Measurements from ENCODE around the gene TMA7B. TPM values are rescaled to one million over a fixed set of nuclear protein-coding genes. Genes with fewer than 3 reads are reported as not detected.

TMA7B gene
- total RNA-seq, 1 donor from 2014 or later: 0.52 TPM

- Histone ChIP-seq H3K4me1 (ENCODE audit: control insufficient read depth in 3 of 3, insufficient read depth in 3 of 3, low read length in 3 of 3) (no peaks in the 10 kb centered on the region), H3K9ac (ENCODE audit: low read depth in 1 of 3, low read length in 3 of 3) (no peak overlapping the region), H3K27me3 (ENCODE audit: control insufficient read depth in 3 of 3, insufficient read depth in 3 of 3, low read length in 3 of 3) (peaks cover 24 to 33% (median 30%) of the 10 kb centered on the region in 3 donors), H3K27ac (ENCODE audit: low read depth, low read length) (no peak overlapping the region), H3K4me3 (ENCODE audit: low read length in 3 of 3) (no peak overlapping the region), H3K9me3 (ENCODE audit: control insufficient read depth in 3 of 3, low read length in 3 of 3) (no peaks in the 10 kb centered on the region), H3K36me3 (ENCODE audit: control insufficient read depth in 3 of 3, insufficient read depth in 3 of 3, low read length in 3 of 3) (no peaks in the 10 kb centered on the region)
Measured at GRCh38 chr22:39979048-39979447, 18.9 kb downstream of the TMA7B start.

- Histone ChIP-seq H3K27ac (ENCODE audit: low read depth, low read length) (no peak overlapping the region), H3K36me3 (ENCODE audit: control insufficient read depth in 3 of 3, insufficient read depth in 3 of 3, low read length in 3 of 3) (no peaks in the 10 kb centered on the region), H3K4me1 (ENCODE audit: control insufficient read depth in 3 of 3, insufficient read depth in 3 of 3, low read length in 3 of 3) (no peaks in the 10 kb centered on the region), H3K9me3 (ENCODE audit: control insufficient read depth in 3 of 3, low read length in 3 of 3) (no peaks in the 10 kb centered on the region), H3K9ac (ENCODE audit: low read depth in 1 of 3, low read length in 3 of 3) (no peak overlapping the region), H3K27me3 (ENCODE audit: control insufficient read depth in 3 of 3, insufficient read depth in 3 of 3, low read length in 3 of 3) (peaks cover 24 to 30% (median 29%) of the 10 kb centered on the region in 3 donors), H3K4me3 (ENCODE audit: low read length in 3 of 3) (no peak overlapping the region)
Measured at GRCh38 chr22:39979458-39979857, 19.3 kb downstream of the TMA7B start.

DNA sequence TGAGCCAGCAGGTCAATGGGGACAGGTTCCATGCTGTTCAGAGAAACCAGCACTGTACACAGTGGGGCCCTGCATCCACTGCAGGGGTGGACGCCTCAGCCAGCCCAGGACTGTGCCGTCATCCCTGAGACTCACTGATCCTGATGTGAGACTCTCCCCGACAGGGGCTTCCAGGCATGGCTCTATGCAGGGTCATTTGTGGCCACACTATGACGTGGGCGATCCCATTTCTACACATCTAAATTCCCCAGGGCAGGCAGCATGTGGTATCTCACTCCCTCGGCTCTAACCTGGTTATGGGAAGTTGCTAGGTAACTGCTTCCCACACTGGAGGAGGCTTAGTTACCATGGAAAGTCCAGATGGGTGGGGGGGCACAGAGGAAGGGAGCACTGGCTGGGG is 20.4 kb downstream of the TMA7B start:
- Histone ChIP-seq H3K27me3 (ENCODE audit: control insufficient read depth in 3 of 3, insufficient read depth in 3 of 3, low read length in 3 of 3) (peaks cover 25 to 29% (median 26%) of the 10 kb centered on the region in 3 donors), H3K9me3 (ENCODE audit: control insufficient read depth in 3 of 3, low read length in 3 of 3) (no peaks in the 10 kb centered on the region)

GRCh38 chr22:39983346-39983745 is 23.1 kb downstream of the TMA7B start:
- Histone ChIP-seq H3K4me1 (ENCODE audit: control insufficient read depth in 3 of 3, insufficient read depth in 3 of 3, low read length in 3 of 3) (no peaks in the 10 kb centered on the region), H3K9ac (ENCODE audit: low read depth in 1 of 3, low read length in 3 of 3) (no peak overlapping the region), H3K36me3 (ENCODE audit: control insufficient read depth in 3 of 3, insufficient read depth in 3 of 3, low read length in 3 of 3) (no peaks in the 10 kb centered on the region), H3K9me3 (ENCODE audit: control insufficient read depth in 3 of 3, low read length in 3 of 3) (no peaks in the 10 kb centered on the region), H3K27me3 (ENCODE audit: control insufficient read depth in 3 of 3, insufficient read depth in 3 of 3, low read length in 3 of 3) (peaks cover 9 to 18% (median 15%) of the 10 kb centered on the region in 3 donors), H3K27ac (ENCODE audit: low read depth, low read length) (no peak overlapping the region), H3K4me3 (ENCODE audit: low read length in 3 of 3) (no peak overlapping the region)

More for the DNA sequence above, 20.4 kb downstream of the TMA7B start:
- Histone ChIP-seq H3K36me3 (ENCODE audit: control insufficient read depth in 3 of 3, insufficient read depth in 3 of 3, low read length in 3 of 3) (no peaks in the 10 kb centered on the region), H3K4me3 (ENCODE audit: low read length in 3 of 3) (no peak overlapping the region), H3K4me1 (ENCODE audit: control insufficient read depth in 3 of 3, insufficient read depth in 3 of 3, low read length in 3 of 3) (no peaks in the 10 kb centered on the region), H3K9ac (ENCODE audit: low read depth in 1 of 3, low read length in 3 of 3) (no peak overlapping the region), H3K27ac (ENCODE audit: low read depth, low read length) (no peak overlapping the region)

GRCh38 chr22:39984006-39984405 is 23.8 kb downstream of the TMA7B start:
- no peak overlapping the region for H3K9ac ChIP-seq (ENCODE audit: low read depth in 1 of 3, low read length in 3 of 3)
- H3K36me3 ChIP-seq (ENCODE audit: control insufficient read depth in 3 of 3, insufficient read depth in 3 of 3, low read length in 3 of 3): no peaks in the 10 kb centered on the region
- H3K4me3 ChIP-seq (ENCODE audit: low read length in 3 of 3): no peak overlapping the region
- H3K27ac ChIP-seq (ENCODE audit: low read depth, low read length): no peak overlapping the region
- no peaks in the 10 kb centered on the region for H3K4me1 ChIP-seq (ENCODE audit: control insufficient read depth in 3 of 3, insufficient read depth in 3 of 3, low read length in 3 of 3)
- H3K27me3 ChIP-seq (ENCODE audit: control insufficient read depth in 3 of 3, insufficient read depth in 3 of 3, low read length in 3 of 3): peaks cover 9 to 17% (median 15%) of the 10 kb centered on the region in 3 donors
- no peaks in the 10 kb centered on the region for H3K9me3 ChIP-seq (ENCODE audit: control insufficient read depth in 3 of 3, low read length in 3 of 3)

- Histone ChIP-seq H3K4me1 (ENCODE audit: control insufficient read depth in 3 of 3, insufficient read depth in 3 of 3, low read length in 3 of 3) (no peaks in the 10 kb centered on the region), H3K27me3 (ENCODE audit: control insufficient read depth in 3 of 3, insufficient read depth in 3 of 3, low read length in 3 of 3) (peaks cover 6 to 19% (median 15%) of the 10 kb centered on the region in 3 donors), H3K9me3 (ENCODE audit: control insufficient read depth in 3 of 3, low read length in 3 of 3) (no peaks in the 10 kb centered on the region), H3K27ac (ENCODE audit: low read depth, low read length) (no peak overlapping the region), H3K9ac (ENCODE audit: low read depth in 1 of 3, low read length in 3 of 3) (no peak overlapping the region), H3K4me3 (ENCODE audit: low read length in 3 of 3) (no peak overlapping the region), H3K36me3 (ENCODE audit: control insufficient read depth in 3 of 3, insufficient read depth in 3 of 3, low read length in 3 of 3) (no peaks in the 10 kb centered on the region)
Measured at GRCh38 chr22:39984746-39985145, 24.5 kb downstream of the TMA7B start.

- no peak overlapping the region for H3K9ac ChIP-seq (ENCODE audit: low read depth in 1 of 3, low read length in 3 of 3)
- H3K4me3 ChIP-seq (ENCODE audit: low read length in 3 of 3): no peak overlapping the region
- peaks cover 6 to 14% (median 12%) of the 10 kb centered on the region in 3 donors for H3K27me3 ChIP-seq (ENCODE audit: control insufficient read depth in 3 of 3, insufficient read depth in 3 of 3, low read length in 3 of 3)
- no peaks in the 10 kb centered on the region for H3K36me3 ChIP-seq (ENCODE audit: control insufficient read depth in 3 of 3, insufficient read depth in 3 of 3, low read length in 3 of 3)
- H3K4me1 ChIP-seq (ENCODE audit: control insufficient read depth in 3 of 3, insufficient read depth in 3 of 3, low read length in 3 of 3): no peaks in the 10 kb centered on the region
- no peak overlapping the region for H3K27ac ChIP-seq (ENCODE audit: low read depth, low read length)
- H3K9me3 ChIP-seq (ENCODE audit: control insufficient read depth in 3 of 3, low read length in 3 of 3): no peaks in the 10 kb centered on the region
Measured at GRCh38 chr22:39985383-39986035, 25.3 kb downstream of the TMA7B start.

DNA sequence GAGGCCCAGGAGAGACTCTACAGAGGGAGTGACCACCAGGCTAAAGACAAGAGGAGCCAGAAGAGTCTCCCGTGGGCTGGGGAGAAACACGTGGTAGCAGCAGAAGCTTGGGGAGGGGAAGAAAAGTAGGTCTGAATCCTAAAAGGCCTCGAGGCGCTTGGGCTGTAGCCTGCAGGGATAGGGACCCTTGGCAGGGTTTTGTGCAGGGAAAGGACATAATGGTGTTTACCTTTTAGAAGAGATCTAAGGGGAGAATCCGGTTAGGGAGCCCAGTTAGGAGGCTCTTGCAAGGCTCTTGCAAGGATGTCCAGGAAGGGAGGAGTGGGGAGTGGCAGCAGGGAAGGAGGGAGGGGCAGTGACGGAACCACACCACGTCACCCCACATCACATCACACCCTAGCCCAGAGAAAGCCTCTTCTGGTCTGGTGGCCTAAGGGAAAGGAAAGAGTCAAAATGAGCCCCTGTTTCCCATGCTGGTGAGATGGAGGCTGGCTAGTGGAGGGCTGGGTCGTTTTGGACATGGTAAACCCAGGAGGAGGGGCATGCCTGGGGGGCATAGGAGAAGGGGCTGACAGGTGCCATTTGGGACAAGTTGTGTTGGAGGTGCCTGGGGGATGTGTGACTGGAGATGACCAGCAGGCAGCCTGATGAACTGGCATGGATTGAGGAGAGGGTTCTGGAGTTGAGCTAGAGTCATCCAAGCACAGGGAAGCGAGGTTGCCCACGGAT is 28.4 kb downstream of the TMA7B start:
- Histone ChIP-seq H3K9me3 (ENCODE audit: control insufficient read depth in 3 of 3, low read length in 3 of 3) (no peaks in the 10 kb centered on the region), H3K36me3 (ENCODE audit: control insufficient read depth in 3 of 3, insufficient read depth in 3 of 3, low read length in 3 of 3) (no peaks in the 10 kb centered on the region), H3K27me3 (ENCODE audit: control insufficient read depth in 3 of 3, insufficient read depth in 3 of 3, low read length in 3 of 3) (peaks cover 1 to 15% (median 8%) of the 10 kb centered on the region in 3 donors), H3K4me1 (ENCODE audit: control insufficient read depth in 3 of 3, insufficient read depth in 3 of 3, low read length in 3 of 3) (peaks cover 0 to 3% (median 0%) of the 10 kb centered on the region in 3 donors), H3K27ac (ENCODE audit: low read depth, low read length) (no peak overlapping the region), H3K4me3 (ENCODE audit: low read length in 3 of 3) (no peak overlapping the region), H3K9ac (ENCODE audit: low read depth in 1 of 3, low read length in 3 of 3) (no peak overlapping the region)

DNA sequence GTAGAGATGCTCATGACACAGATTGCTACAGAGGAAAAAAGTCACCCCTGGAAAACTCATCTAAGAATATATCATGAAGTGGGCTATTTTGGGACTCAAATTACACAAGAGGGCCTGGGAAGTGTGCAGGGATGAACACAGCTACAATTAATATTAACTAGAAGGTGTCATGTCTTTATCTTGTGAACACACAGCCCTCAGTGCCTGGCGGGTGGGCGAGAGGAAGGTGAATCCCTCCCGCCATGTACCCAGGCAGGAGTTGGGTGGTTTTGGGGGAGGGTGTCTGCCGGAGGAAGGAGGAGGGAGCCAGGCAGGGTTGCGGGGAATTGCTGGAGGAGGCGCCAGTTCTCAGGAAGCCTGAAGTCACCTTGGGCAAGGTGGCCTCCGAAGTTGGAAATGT is 29.4 kb downstream of the TMA7B start:
- Histone ChIP-seq H3K4me1 (ENCODE audit: control insufficient read depth in 3 of 3, insufficient read depth in 3 of 3, low read length in 3 of 3) (peaks cover 0 to 3% (median 0%) of the 10 kb centered on the region in 3 donors), H3K9ac (ENCODE audit: low read depth in 1 of 3, low read length in 3 of 3) (no peak overlapping the region), H3K4me3 (ENCODE audit: low read length in 3 of 3) (no peak overlapping the region), H3K27ac (ENCODE audit: low read depth, low read length) (no peak overlapping the region), H3K36me3 (ENCODE audit: control insufficient read depth in 3 of 3, insufficient read depth in 3 of 3, low read length in 3 of 3) (no peaks in the 10 kb centered on the region), H3K9me3 (ENCODE audit: control insufficient read depth in 3 of 3, low read length in 3 of 3) (no peaks in the 10 kb centered on the region), H3K27me3 (ENCODE audit: control insufficient read depth in 3 of 3, insufficient read depth in 3 of 3, low read length in 3 of 3) (peaks cover 10 to 25% (median 10%) of the 10 kb centered on the region in 3 donors)

GRCh38 chr22:39990686-39991085 is 30.5 kb downstream of the TMA7B start:
- Histone ChIP-seq H3K27me3 (ENCODE audit: control insufficient read depth in 3 of 3, insufficient read depth in 3 of 3, low read length in 3 of 3) (peaks cover 15 to 31% (median 16%) of the 10 kb centered on the region in 3 donors), H3K4me1 (ENCODE audit: control insufficient read depth in 3 of 3, insufficient read depth in 3 of 3, low read length in 3 of 3) (peaks cover 0 to 3% (median 0%) of the 10 kb centered on the region in 3 donors), H3K4me3 (ENCODE audit: low read length in 3 of 3) (no peak overlapping the region), H3K27ac (ENCODE audit: low read depth, low read length) (no peak overlapping the region), H3K36me3 (ENCODE audit: control insufficient read depth in 3 of 3, insufficient read depth in 3 of 3, low read length in 3 of 3) (no peaks in the 10 kb centered on the region), H3K9ac (ENCODE audit: low read depth in 1 of 3, low read length in 3 of 3) (no peak overlapping the region), H3K9me3 (ENCODE audit: control insufficient read depth in 3 of 3, low read length in 3 of 3) (no peaks in the 10 kb centered on the region)
